Measurements from ENCODE around the gene USP11.
"Not testable (repeated sequence)": the region's sequence is repeated elsewhere in the genome, so short reads cannot be mapped to it uniquely, and the experiment has no call there.

The USP11 gene

GRCh38 chrX:47248576-47248975 lies 15.8 kb downstream of the USP11 start:
- DNase-seq: no peak

GRCh38 chrX:47250017-47250347 lies 17.2 kb downstream of the USP11 start:
- no peak for DNase-seq

GRCh38 chrX:47257620-47258019 lies 24.8 kb downstream of the USP11 start:
- not testable (repeated sequence) for DNase-seq

GRCh38 chrX:47264483-47265173 lies 31.8 kb downstream of the USP11 start:
- no peak for DNase-seq

GRCh38 chrX:47266643-47267042 lies 33.8 kb downstream of the USP11 start:
- no peak for DNase-seq

GRCh38 chrX:47272013-47272408 lies 39.2 kb downstream of the USP11 start:
- DNase-seq: no peak

- DNase-seq: no peak
These were observed 40.4 kb downstream of the USP11 start for GRCh38 chrX:47273011-47273730.

GRCh38 chrX:47278691-47279090 lies 45.9 kb downstream of the USP11 start:
- no peak for DNase-seq

- DNase-seq: no peak
These were observed 50.4 kb downstream of the USP11 start for GRCh38 chrX:47283015-47283771.

- not testable (repeated sequence) for DNase-seq
These were observed 51.8 kb downstream of the USP11 start for GRCh38 chrX:47284616-47285015.

- no peak for DNase-seq
These were observed 53.1 kb downstream of the USP11 start for GRCh38 chrX:47285836-47286320.

GRCh38 chrX:47293106-47293505 lies 60.3 kb downstream of the USP11 start:
- no peak for DNase-seq

GRCh38 chrX:47296766-47297365 lies 64.1 kb downstream of the USP11 start:
- DNase-seq: no peak

GRCh38 chrX:47297874-47298273 lies 65.1 kb downstream of the USP11 start:
- no peak for DNase-seq

Measured in effector CD4-positive, alpha-beta T cell (primary cell).